ENCODE data around the gene RIPOR3.

DNA sequence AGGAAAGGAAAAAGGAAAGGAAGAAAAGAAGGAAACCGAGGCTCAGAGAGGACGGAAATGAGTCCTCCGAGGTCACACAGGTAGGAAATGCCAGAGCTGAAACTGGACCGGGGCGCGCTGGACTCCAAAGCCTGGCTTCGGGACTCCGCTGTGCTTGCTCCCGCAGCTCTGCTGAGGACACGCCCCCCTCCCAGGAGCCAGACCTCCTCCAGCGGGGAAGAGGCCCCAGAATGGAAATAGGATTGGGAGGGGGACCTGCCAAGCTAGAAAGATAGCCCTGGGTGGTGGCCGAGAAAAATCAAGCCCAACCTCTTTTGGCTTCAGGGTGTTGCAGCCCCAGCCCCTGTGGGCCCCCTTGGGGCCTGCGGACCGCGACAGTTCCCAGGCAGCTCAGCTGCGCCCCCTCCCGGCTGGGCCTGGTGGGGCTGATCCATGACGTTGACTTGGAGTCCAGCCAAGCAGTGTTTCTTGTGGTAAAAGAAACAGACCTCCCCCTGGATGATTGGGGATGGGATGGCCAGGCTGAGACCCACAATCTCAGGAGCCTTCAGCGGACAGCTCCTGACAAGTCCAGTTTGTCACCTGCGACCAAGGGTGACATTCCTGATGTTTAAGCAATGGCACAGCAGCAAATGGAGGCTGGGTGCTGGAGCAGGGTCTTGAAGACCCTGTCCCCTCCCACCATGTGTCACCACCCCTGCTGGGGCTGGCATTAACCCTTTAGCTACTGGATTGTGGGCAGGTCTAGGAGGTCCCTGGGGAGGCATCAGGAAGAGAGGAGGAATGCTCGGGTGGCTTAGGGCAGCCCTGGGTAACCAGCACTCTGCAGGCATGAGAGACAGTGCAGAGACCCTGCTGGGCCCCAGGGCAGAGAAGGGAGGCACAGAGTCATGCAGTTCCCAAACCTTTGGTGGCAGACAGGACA is 55.4 kb downstream of the RIPOR3 start:
- no peak for TF ChIP-seq TAF1 (conservative IDR thresholded peaks at IDR 0.05)
- peak; percentile 88 for TF ChIP-seq CTCF (IDR thresholded peaks at IDR 0.05; ENCODE audit: low read depth, low read length, missing input control)
- no peak for TF ChIP-seq RXRA (IDR thresholded peaks at IDR 0.05)
- no peak for TF ChIP-seq GABPA (IDR thresholded peaks at IDR 0.05 in 1 of 2, conservative IDR thresholded peaks at IDR 0.05 in 1 of 2)
- TF ChIP-seq YY1 (IDR thresholded peaks at IDR 0.05) = no peak
- no peak for TF ChIP-seq FOXA1 (IDR thresholded peaks at IDR 0.05)
- TF ChIP-seq, protein P1, sequence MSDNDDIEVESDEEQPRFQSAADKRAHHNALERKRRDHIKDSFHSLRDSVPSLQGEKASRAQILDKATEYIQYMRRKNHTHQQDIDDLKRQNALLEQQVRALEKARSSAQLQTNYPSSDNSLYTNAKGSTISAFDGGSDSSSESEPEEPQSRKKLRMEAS (IDR thresholded peaks at IDR 0.05) = no peak
- TF ChIP-seq RAD21 (IDR thresholded peaks at IDR 0.05) = peak; percentile 79 to 80

All from liver (tissue), 3 donors.